ENCODE measurements around the gene ADAM15.

ADAM15 gene

GRCh38 chr1:155017946-155018316 lies 33.2 kb upstream of the ADAM15 start:
- Mint-ChIP-seq H3K36me3 (no peaks in the 10 kb centered on the region), H3K27ac (peak overlapping the region; percentile 83), H3K27me3 (no peaks in the 10 kb centered on the region), H3K9me3 (no peaks in the 10 kb centered on the region), H3K4me3 (peak overlapping the region; percentile 84), H3K4me1 (peaks cover 45% of the 10 kb centered on the region)
- peak; percentile 8 for ATAC-seq (ENCODE audit: low read depth)
- peak in 1 of 2 donors; percentile 22 for DNase-seq (ENCODE audit: low spot score in 2 of 2)

- peaks cover 36% of the 10 kb centered on the region for H3K4me1 Mint-ChIP-seq
- DNase-seq (ENCODE audit: low spot score in 2 of 2) (no peak), ATAC-seq (ENCODE audit: low read depth) (no peak)
- peak overlapping the region; percentile 45 for H3K27ac Mint-ChIP-seq
- H3K27me3 Mint-ChIP-seq = no peaks in the 10 kb centered on the region
- H3K4me3 Mint-ChIP-seq = no peak overlapping the region
- H3K9me3 Mint-ChIP-seq = no peaks in the 10 kb centered on the region
- H3K36me3 Mint-ChIP-seq = no peaks in the 10 kb centered on the region
Observed at GRCh38 chr1:155018617-155019348, 32.3 kb upstream of the ADAM15 start.

DNA sequence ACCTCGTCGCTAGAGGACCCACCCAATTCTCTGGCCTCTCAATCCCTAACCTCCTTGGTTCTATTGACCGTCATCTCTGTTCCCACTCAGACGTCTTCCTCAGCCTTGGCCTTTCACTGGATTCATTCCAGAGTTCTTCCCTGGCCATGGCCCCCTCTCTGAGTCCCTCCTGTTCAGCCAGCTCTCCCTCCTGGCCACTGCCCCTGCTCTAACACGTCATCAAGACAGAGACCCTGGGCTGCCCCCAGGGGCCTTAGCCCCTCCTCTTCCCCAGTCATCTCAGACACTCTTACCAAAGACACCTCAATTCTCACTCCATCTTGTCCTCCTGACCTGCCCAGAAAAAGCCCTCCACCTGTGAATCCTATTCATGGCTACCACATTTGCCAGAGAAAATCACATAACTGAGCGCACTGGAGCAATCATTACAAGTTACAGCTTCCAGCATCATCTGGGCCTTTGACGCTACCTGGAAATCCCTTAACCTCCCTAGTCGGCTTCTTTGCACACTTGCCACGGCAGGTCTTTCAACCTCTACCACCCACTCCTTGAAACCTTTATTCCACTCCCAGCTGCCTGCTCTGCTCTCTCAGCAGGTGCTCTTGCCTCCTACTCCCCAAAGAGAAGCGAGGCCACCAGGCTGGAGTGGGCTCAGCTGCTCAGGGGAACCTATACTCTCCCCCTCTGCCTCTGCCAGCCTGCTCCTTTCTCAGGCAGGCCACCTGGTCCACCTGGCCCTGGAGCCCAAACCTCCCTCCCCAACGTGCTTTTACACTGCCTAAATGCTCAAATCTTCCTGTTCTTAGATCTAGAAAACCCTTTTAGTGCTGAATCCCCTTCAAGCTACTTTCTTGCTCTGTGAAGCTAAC lies 31.5 kb upstream of the ADAM15 start:
- peak overlapping the region; percentile 45 for H3K27ac Mint-ChIP-seq
- no peak for DNase-seq (ENCODE audit: low spot score in 2 of 2)
- peak overlapping the region; percentile 43 for H3K4me3 Mint-ChIP-seq
- no peaks in the 10 kb centered on the region for H3K36me3 Mint-ChIP-seq
- no peak for ATAC-seq (ENCODE audit: low read depth)
- H3K4me1 Mint-ChIP-seq = peaks cover 31% of the 10 kb centered on the region
- H3K9me3 Mint-ChIP-seq = no peaks in the 10 kb centered on the region
- H3K27me3 Mint-ChIP-seq = no peaks in the 10 kb centered on the region

DNA sequence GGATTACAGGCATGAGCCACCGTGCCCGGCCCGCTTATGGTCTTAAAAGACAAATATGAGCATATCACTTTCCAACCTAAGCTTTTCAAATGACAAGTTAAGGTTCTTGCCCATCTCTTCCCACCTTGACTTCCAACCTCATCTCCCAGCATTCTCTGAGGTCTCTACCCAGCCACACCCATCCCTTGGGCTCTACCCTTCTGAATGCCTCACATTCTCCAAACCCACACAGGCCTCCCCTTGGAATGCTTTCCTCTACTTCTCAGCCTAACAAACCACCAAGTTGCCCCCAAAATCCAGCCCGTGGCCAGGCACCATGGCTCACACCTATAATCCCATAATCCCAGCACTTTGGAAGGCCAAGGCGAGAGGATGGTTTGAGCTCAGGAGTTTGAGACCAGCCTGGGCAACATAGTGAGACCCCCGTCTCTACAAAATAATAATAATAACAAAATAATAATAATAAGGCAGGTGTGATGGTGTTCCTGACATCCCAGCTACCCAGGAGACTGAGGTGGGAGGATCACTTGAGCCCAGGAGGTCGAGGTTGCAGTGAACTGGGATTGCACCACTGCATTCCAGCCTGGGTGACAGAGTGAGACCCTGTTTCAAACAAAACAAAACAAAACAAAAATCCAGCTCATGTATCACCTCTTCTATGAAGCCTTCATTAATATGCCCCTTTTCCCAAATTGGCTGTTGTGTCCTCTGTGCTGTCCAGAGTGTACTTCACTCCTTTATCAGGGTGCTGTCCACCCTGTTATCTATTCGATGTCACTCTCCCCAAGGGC lies 28.8 kb upstream of the ADAM15 start:
- Mint-ChIP-seq H3K9me3 (no peaks in the 10 kb centered on the region), H3K4me1 (peaks cover 16% of the 10 kb centered on the region), H3K4me3 (no peak overlapping the region), H3K27ac (no peak overlapping the region), H3K27me3 (no peaks in the 10 kb centered on the region), H3K36me3 (no peaks in the 10 kb centered on the region)
- ATAC-seq (ENCODE audit: low read depth) (no peak), DNase-seq (ENCODE audit: low spot score in 2 of 2) (no peak)

DNA sequence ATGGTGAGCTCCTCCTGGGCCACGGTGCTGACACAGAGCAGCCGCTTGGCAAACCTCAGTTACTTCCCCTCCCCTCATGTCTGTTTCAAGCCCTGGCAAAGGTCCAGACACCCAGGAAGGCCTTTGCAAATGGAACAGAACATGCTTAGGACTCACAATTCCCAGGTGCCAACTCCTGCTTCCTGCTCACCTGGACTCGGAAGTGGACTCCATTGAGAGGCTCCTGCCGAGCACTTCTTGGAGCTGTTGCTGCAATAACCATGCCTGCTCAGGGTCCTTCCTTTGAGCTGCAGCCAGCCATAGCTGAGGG lies 28.2 kb upstream of the ADAM15 start:
- DNase-seq (ENCODE audit: low spot score in 2 of 2) (no peak), ATAC-seq (ENCODE audit: low read depth) (no peak)
- Mint-ChIP-seq H3K4me3 (no peak overlapping the region), H3K4me1 (peaks cover 14% of the 10 kb centered on the region), H3K36me3 (no peaks in the 10 kb centered on the region), H3K9me3 (no peaks in the 10 kb centered on the region), H3K27ac (no peak overlapping the region), H3K27me3 (no peaks in the 10 kb centered on the region)

DNA sequence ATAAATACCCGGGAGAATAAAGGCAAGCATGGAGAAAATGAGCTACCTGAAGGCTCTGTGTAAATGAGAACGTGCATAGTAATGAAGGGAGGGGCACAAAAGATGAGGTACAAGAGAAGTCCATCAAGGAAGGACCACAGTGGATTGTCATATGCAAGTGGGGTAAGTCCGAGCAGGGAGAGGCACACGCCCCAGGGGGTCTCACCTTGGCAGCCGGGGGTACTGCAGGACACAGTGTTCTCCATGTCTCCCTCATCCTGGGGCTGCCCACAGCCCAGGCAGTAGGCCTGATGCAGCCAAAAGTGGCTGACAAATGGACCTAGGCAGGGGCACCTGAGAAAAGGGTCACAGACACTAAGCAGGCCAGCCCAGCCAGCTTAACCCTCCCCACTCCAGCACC lies 27.5 kb upstream of the ADAM15 start:
- Mint-ChIP-seq H3K27me3 (no peaks in the 10 kb centered on the region), H3K4me3 (no peak overlapping the region), H3K4me1 (peaks cover 13% of the 10 kb centered on the region), H3K27ac (no peak overlapping the region), H3K36me3 (no peaks in the 10 kb centered on the region), H3K9me3 (no peaks in the 10 kb centered on the region)
- DNase-seq (ENCODE audit: low spot score in 2 of 2) (no peak), ATAC-seq (ENCODE audit: low read depth) (no peak)

- H3K9me3 Mint-ChIP-seq = no peaks in the 10 kb centered on the region
- no peak overlapping the region for H3K27ac Mint-ChIP-seq
- ATAC-seq (ENCODE audit: low read depth) (no peak), DNase-seq (ENCODE audit: low spot score in 2 of 2) (no peak)
- H3K4me1 Mint-ChIP-seq = peaks cover 15% of the 10 kb centered on the region
- H3K27me3 Mint-ChIP-seq = no peaks in the 10 kb centered on the region
- H3K4me3 Mint-ChIP-seq = no peak overlapping the region
- H3K36me3 Mint-ChIP-seq = no peaks in the 10 kb centered on the region
Observed at GRCh38 chr1:155024315-155024714, 26.8 kb upstream of the ADAM15 start.

- H3K27me3 Mint-ChIP-seq = no peaks in the 10 kb centered on the region
- no peak for ATAC-seq (ENCODE audit: low read depth)
- no peaks in the 10 kb centered on the region for H3K36me3 Mint-ChIP-seq
- no peaks in the 10 kb centered on the region for H3K9me3 Mint-ChIP-seq
- H3K27ac Mint-ChIP-seq = no peak overlapping the region
- peaks cover 8% of the 10 kb centered on the region for H3K4me1 Mint-ChIP-seq
- no peak overlapping the region for H3K4me3 Mint-ChIP-seq
- no peak for DNase-seq (ENCODE audit: low spot score in 2 of 2)
Observed at GRCh38 chr1:155026154-155026553, 25.0 kb upstream of the ADAM15 start.

- Mint-ChIP-seq H3K4me1 (peaks cover 4% of the 10 kb centered on the region), H3K4me3 (no peak overlapping the region), H3K9me3 (no peaks in the 10 kb centered on the region), H3K36me3 (no peaks in the 10 kb centered on the region), H3K27ac (no peak overlapping the region), H3K27me3 (no peaks in the 10 kb centered on the region)
- ATAC-seq (ENCODE audit: low read depth) (no peak), DNase-seq (ENCODE audit: low spot score in 2 of 2) (no peak)
Observed at GRCh38 chr1:155026588-155026987, 24.5 kb upstream of the ADAM15 start.

- no peaks in the 10 kb centered on the region for H3K36me3 Mint-ChIP-seq
- H3K27ac Mint-ChIP-seq = no peak overlapping the region
Observed at GRCh38 chr1:155029513-155030242, 21.4 kb upstream of the ADAM15 start.

DNA sequence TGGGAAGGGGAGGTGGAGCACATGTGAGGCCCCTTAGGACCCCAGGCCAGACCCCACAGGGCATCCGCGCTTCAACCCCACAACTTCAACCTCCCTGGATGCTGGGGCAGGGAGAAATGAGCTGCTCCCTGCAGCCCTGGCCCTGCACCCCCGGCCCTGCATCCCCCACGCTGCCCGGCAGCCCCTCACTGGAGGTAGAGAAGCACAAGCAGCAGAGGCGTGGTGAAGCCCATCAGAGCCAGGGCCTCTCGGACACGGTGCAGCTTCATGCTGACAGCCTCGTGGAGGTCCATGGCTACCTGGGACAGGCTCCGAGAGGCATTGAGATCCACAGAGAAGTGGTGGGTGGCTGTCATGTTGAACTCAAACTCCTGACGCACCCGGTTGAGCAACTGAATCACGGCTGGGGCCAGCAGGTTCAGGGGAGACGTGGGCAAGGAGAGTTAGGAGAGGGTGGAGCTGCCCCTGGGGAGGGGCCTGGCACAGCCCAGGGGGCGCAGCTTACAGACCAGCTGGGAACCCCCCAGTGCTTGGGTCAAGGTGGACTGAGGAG lies 20.8 kb upstream of the ADAM15 start:
- Mint-ChIP-seq H3K4me3 (no peak overlapping the region), H3K27ac (no peak overlapping the region), H3K4me1 (peaks cover 3% of the 10 kb centered on the region), H3K36me3 (no peaks in the 10 kb centered on the region), H3K9me3 (no peaks in the 10 kb centered on the region), H3K27me3 (peaks cover 2% of the 10 kb centered on the region)
- no peak for ATAC-seq (ENCODE audit: low read depth)
- no peak for DNase-seq (ENCODE audit: low spot score in 2 of 2)

More at GRCh38 chr1:155029513-155030242, 21.4 kb upstream of the ADAM15 start:
- Mint-ChIP-seq H3K4me3 (no peak overlapping the region), H3K9me3 (no peaks in the 10 kb centered on the region), H3K4me1 (peaks cover 3% of the 10 kb centered on the region), H3K27me3 (peaks cover 2% of the 10 kb centered on the region)
- ATAC-seq (ENCODE audit: low read depth) (no peak), DNase-seq (ENCODE audit: low spot score in 2 of 2) (no peak)

GRCh38 chr1:155030899-155031298 lies 20.2 kb upstream of the ADAM15 start:
- Mint-ChIP-seq H3K27me3 (peaks cover 2% of the 10 kb centered on the region), H3K27ac (no peak overlapping the region), H3K9me3 (no peaks in the 10 kb centered on the region), H3K4me3 (no peak overlapping the region), H3K4me1 (peaks cover 3% of the 10 kb centered on the region), H3K36me3 (no peaks in the 10 kb centered on the region)
- no peak for ATAC-seq (ENCODE audit: low read depth)
- DNase-seq (ENCODE audit: low spot score in 2 of 2) = no peak

DNA sequence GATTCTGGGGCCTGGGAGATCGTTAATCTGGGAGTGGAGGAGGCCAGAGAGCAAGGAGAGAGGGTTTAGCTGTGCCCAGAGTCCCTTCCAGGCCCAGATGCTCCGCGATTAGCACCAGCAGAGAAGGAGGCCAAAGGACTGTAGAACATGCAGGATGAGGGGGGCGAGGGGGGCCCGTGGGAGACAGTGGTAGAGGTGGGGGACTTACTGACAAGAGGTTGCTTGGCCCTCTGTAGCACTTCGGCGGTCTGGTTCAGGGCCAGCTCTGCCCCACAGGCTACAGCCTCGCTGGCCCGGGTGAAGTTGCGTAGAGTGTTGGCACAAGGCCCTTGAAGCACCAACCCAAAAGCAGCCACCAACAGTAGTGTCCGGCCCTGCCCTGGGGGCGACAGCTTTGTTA lies 18.2 kb upstream of the ADAM15 start:
- Mint-ChIP-seq H3K9me3 (no peaks in the 10 kb centered on the region), H3K27ac (no peak overlapping the region), H3K27me3 (peaks cover 2% of the 10 kb centered on the region), H3K36me3 (no peaks in the 10 kb centered on the region), H3K4me1 (peaks cover 3% of the 10 kb centered on the region), H3K4me3 (no peak overlapping the region)
- ATAC-seq (ENCODE audit: low read depth) (no peak), DNase-seq (ENCODE audit: low spot score in 2 of 2) (no peak)

Data from memory B cell (primary cell).